H1 (cell line): ENCODE measurements around the gene KLHL30. TPM values are rescaled to one million over a fixed set of nuclear protein-coding genes. Genes with fewer than 3 reads are reported as not detected.

ENCODE experiments used
- CTCF ChIA-PET: fragments of 300-600 bp; sonication (Branson Sonifier 250); formaldehyde crosslinking; loops from one replicate; lab custom pipeline; 2021; ENCODE audit not compliant: partially characterized antibody; lab: Charles Lee
- POLR2A ChIA-PET: fragments of 300-600 bp; sonication (Branson Sonifier 250); formaldehyde crosslinking; loops from one replicate; lab custom pipeline; 2021; ENCODE audit warnings: inconsistent platforms; ENCODE audit not compliant: partially characterized antibody; lab: Charles Lee
- DNase-seq, 2 experiments: peaks; one replicate each; pipeline versions ENCODE4 v3.0.0 to v3.0.0-alpha.2; 2010 to 2022; ENCODE audit warnings: low spot score in 2 of 2, low read depth in 1 of 2, mixed read lengths in 1 of 2
- FAIRE-seq: peaks from 2 replicates; lab custom pipeline; 2011; peaks lifted over from hg19 to GRCh38; lab: Jason Lieb, UNC
- H2AFZ ChIP-seq: 2 replicates; pipeline ENCODE4 v1.8.1; 2012; ENCODE audit warnings: low read length, inconsistent platforms
- H2AK5ac ChIP-seq: 2 replicates; pipeline ENCODE4 v1.6.1; 2013; ENCODE audit warnings: low read depth, low read length
- H2BK120ac ChIP-seq: replicated peaks from 2 replicates; pipeline ENCODE3; 2013; ENCODE audit warnings: low read depth, low read length, inconsistent platforms
- H2BK12ac ChIP-seq: 2 replicates; pipeline ENCODE4 v1.6.1; 2013; ENCODE audit warnings: low read depth, low read length
- H2BK15ac ChIP-seq: 2 replicates; pipeline ENCODE4 v1.6.1; 2013; ENCODE audit warnings: low read length
- H2BK20ac ChIP-seq: 2 replicates; pipeline ENCODE4 v1.6.1; 2013; ENCODE audit warnings: low read length
- H2BK5ac ChIP-seq: 2 replicates; pipeline ENCODE4 v1.6.1; 2013; ENCODE audit warnings: low read depth, low read length
- H3K14ac ChIP-seq: 2 replicates; pipeline ENCODE4 v1.6.1; 2013; ENCODE audit warnings: inconsistent platforms; ENCODE audit not compliant: insufficient read length
- H3K18ac ChIP-seq: 2 replicates; pipeline ENCODE4 v1.6.1; 2013; ENCODE audit warnings: low read length; ENCODE audit errors: extremely low read depth
- H3K23ac ChIP-seq: 2 replicates; pipeline ENCODE4 v1.6.1; 2013; ENCODE audit warnings: inconsistent platforms; ENCODE audit not compliant: insufficient read length
- H3K23me2 ChIP-seq: 2 replicates; pipeline ENCODE4 v1.6.1; 2013; ENCODE audit warnings: low read depth, low read length
- H3K27ac ChIP-seq: 2 replicates; pipeline ENCODE4 v1.6.1; 2011; ENCODE audit warnings: low read depth, low read length, inconsistent platforms
- H3K27me3 ChIP-seq, 4 experiments: replicated peaks in 1 of 4; 1 replicate in 1 of 4; 2 replicates in 3 of 4; pipeline versions ENCODE4 v1.6.1 to v1.8.1; 2011 to 2013; ENCODE audit warnings: low read length in 3 of 4, mild to moderate bottlenecking in 3 of 4, inconsistent platforms in 2 of 4, mixed read lengths in 2 of 4, moderate library complexity in 1 of 4; ENCODE audit not compliant: control insufficient read depth in 3 of 4, insufficient read depth in 3 of 4; ENCODE audit errors: extremely low read depth in 1 of 4
- H3K36me3 ChIP-seq, 4 experiments: 2 replicates each; pipeline versions ENCODE4 v1.6.1 to v1.8.1; 2011 to 2013; ENCODE audit warnings: mild to moderate bottlenecking in 4 of 4, low read length in 3 of 4, moderate library complexity in 2 of 4, control low read depth in 1 of 4, inconsistent platforms in 1 of 4; ENCODE audit not compliant: insufficient read depth in 4 of 4, control insufficient read depth in 2 of 4
- H3K4ac ChIP-seq: replicated peaks from 2 replicates; pipeline ENCODE3; 2013; ENCODE audit warnings: low read length, low read depth, mixed read lengths, inconsistent platforms; ENCODE audit not compliant: insufficient read length
- H3K4me1 ChIP-seq, 4 experiments: replicated peaks in 1 of 4; 1 replicate in 1 of 4; 2 replicates in 3 of 4; pipeline versions ENCODE4 v1.6.1 to v1.8.1; 2011 to 2013; ENCODE audit warnings: low read length in 3 of 4, inconsistent platforms in 2 of 4, mixed read lengths in 1 of 4; ENCODE audit not compliant: insufficient read depth in 4 of 4, control insufficient read depth in 3 of 4
- H3K4me2 ChIP-seq, 2 experiments: 2 replicates each; pipeline versions ENCODE4 v1.6.1 to v1.8.1; 2011 to 2013; ENCODE audit warnings: low read depth in 2 of 2, low read length in 2 of 2, control low read depth in 1 of 2, inconsistent platforms in 1 of 2, mild to moderate bottlenecking in 1 of 2; ENCODE audit not compliant: insufficient read depth in 1 of 2
- H3K4me3 ChIP-seq, 4 experiments: fragments of 200-600, 300-600 bp in 1 of 4; sonication (generic), shearing (Covaris generic), sonication (Bioruptor Twin) in 1 of 4; 2 replicates each; pipeline versions ENCODE4 v1.5.1 to v1.8.1; 2011 to 2016; ENCODE audit warnings: low read length in 4 of 4, low read depth in 3 of 4, control low read depth in 2 of 4, inconsistent platforms in 2 of 4, mild to moderate bottlenecking in 2 of 4, mixed read lengths in 1 of 4, moderate library complexity in 1 of 4; ENCODE audit not compliant: insufficient read depth in 2 of 4; ENCODE audit errors: extremely low read depth in 1 of 4
- H3K56ac ChIP-seq: replicated peaks from 2 replicates; pipeline ENCODE3; 2013; ENCODE audit warnings: low read depth, mild to moderate bottlenecking, mixed read lengths, low read length, inconsistent platforms; ENCODE audit not compliant: insufficient read length
- H3K79me1 ChIP-seq: 2 replicates; pipeline ENCODE4 v1.6.1; 2013; ENCODE audit warnings: low read depth, low read length, control low read depth
- H3K79me2 ChIP-seq, 2 experiments: 2 replicates each; pipeline versions ENCODE4 v1.6.1 to v1.8.1; 2012 to 2013; ENCODE audit warnings: low read length in 2 of 2, mild to moderate bottlenecking in 2 of 2, inconsistent platforms in 1 of 2; ENCODE audit not compliant: insufficient read depth in 2 of 2, control insufficient read depth in 1 of 2
- H3K9ac ChIP-seq, 4 experiments: replicated peaks in 1 of 4; 1 replicate in 1 of 4; 2 replicates in 3 of 4; pipeline versions ENCODE4 v1.6.1 to v1.8.1; 2011 to 2013; ENCODE audit warnings: low read depth in 3 of 4, low read length in 3 of 4, control low read depth in 2 of 4, mild to moderate bottlenecking in 2 of 4, moderate library complexity in 2 of 4, inconsistent platforms in 1 of 4; ENCODE audit errors: extremely low read depth in 1 of 4
- H3K9me3 ChIP-seq, 2 experiments: 2 replicates each; pipeline versions ENCODE4 v1.6.1 to v1.8.1; 2012 to 2013; ENCODE audit warnings: mild to moderate bottlenecking in 2 of 2, moderate library complexity in 2 of 2, control low read depth in 1 of 2, inconsistent platforms in 1 of 2, low read depth in 1 of 2, low read length in 1 of 2, mixed read lengths in 1 of 2; ENCODE audit not compliant: insufficient read depth in 2 of 2
- H4K20me1 ChIP-seq, 2 experiments: replicated peaks in 1 of 2; 2 replicates each; pipeline versions ENCODE3 to v1.8.1; 2011 to 2013; ENCODE audit warnings: inconsistent platforms in 2 of 2, low read length in 2 of 2, mild to moderate bottlenecking in 1 of 2; ENCODE audit not compliant: insufficient read depth in 2 of 2, control insufficient read depth in 1 of 2
- H4K5ac ChIP-seq: 2 replicates; pipeline ENCODE4 v1.6.1; 2013; ENCODE audit warnings: low read length, low read depth, mixed read lengths, inconsistent platforms; ENCODE audit not compliant: insufficient read length
- H4K8ac ChIP-seq: 2 replicates; pipeline ENCODE4 v1.8.0; 2013; ENCODE audit warnings: mild to moderate bottlenecking, moderate library complexity, low read length, inconsistent platforms; ENCODE audit not compliant: insufficient read depth; ENCODE audit errors: extremely low read depth
- H4K91ac ChIP-seq: replicated peaks from 2 replicates; pipeline ENCODE3; 2013; ENCODE audit warnings: low read length, mixed read lengths, inconsistent platforms; ENCODE audit not compliant: insufficient read length
- CREB1 ChIP-seq: IDR thresholded peaks from 2 replicates; pipeline ENCODE4 v1.6.1; 2012; ENCODE audit warnings: inconsistent platforms
- CTBP2 ChIP-seq: IDR thresholded peaks from 2 replicates; pipeline ENCODE4 v1.7.0; 2011; ENCODE audit warnings: borderline replicate concordance, mild to moderate bottlenecking, moderate library complexity, mixed read lengths, low read length; ENCODE audit not compliant: insufficient read depth, insufficient read length
- EZH2 ChIP-seq: fragments of 200-600 bp; sonication (generic); IDR thresholded peaks from 2 replicates; pipeline ENCODE4 v1.7.1; 2012; ENCODE audit warnings: low read depth, mild to moderate bottlenecking, moderate library complexity, low read length, inconsistent platforms; ENCODE audit not compliant: severe bottlenecking
- NRF1 ChIP-seq: IDR thresholded peaks from 2 replicates; pipeline ENCODE4 v1.6.1; 2011; ENCODE audit warnings: mild to moderate bottlenecking, low read depth, low read length, improper control_type of control experiment
- POLR2A ChIP-seq, 2 experiments: IDR thresholded peaks; 1 replicate in 1 of 2; 2 replicates in 1 of 2; pipeline ENCODE4 v1.6.1; 2011; ENCODE audit warnings: low read depth in 2 of 2, low read length in 2 of 2, mild to moderate bottlenecking in 2 of 2; ENCODE audit errors: control extremely low read depth in 1 of 2
- POU5F1 ChIP-seq: IDR thresholded peaks from 2 replicates; pipeline ENCODE4 v1.6.1; 2011; ENCODE audit warnings: low read depth, mild to moderate bottlenecking, low read length, moderate library complexity
- RAD21 ChIP-seq, 2 experiments: IDR thresholded peaks in 1 of 2; conservative IDR thresholded peaks in 1 of 2; 2 replicates each; pipeline ENCODE4 v1.6.1; 2011; ENCODE audit warnings: low read depth in 2 of 2, low read length in 2 of 2, improper control_type of control experiment in 1 of 2, inconsistent platforms in 1 of 2, mild to moderate bottlenecking in 1 of 2, moderate library complexity in 1 of 2
- RXRA ChIP-seq: IDR thresholded peaks from 2 replicates; pipeline ENCODE4 v1.6.1; 2011; ENCODE audit warnings: low read depth, mild to moderate bottlenecking, low read length, moderate library complexity; ENCODE audit not compliant: insufficient read depth
- SUZ12 ChIP-seq: fragments of 200-600 bp; sonication (generic); IDR thresholded peaks from 2 replicates; pipeline ENCODE4 v1.6.1; 2012; ENCODE audit warnings: mild to moderate bottlenecking, inconsistent platforms, low read length, moderate library complexity, mixed read lengths
- TAF1 ChIP-seq: IDR thresholded peaks from 2 replicates; pipeline ENCODE4 v1.6.1; 2011; ENCODE audit warnings: mild to moderate bottlenecking, low read depth, low read length
- TCF12 ChIP-seq: IDR thresholded peaks from 2 replicates; pipeline ENCODE4 v1.6.1; 2011; ENCODE audit warnings: low read depth, mild to moderate bottlenecking, low read length
- WGBS, 2 experiments: shearing (Covaris generic) in 1 of 2; methylation state at CpG; one replicate each; pipeline versions ENCODE4 v1.1.6 to v1.1.7; 2013 to 2015; ENCODE audit warnings: low lambda C conversion rate in 2 of 2, mixed read lengths in 2 of 2, inconsistent platforms in 1 of 2, low coverage in 1 of 2, missing lambda C conversion rate in 1 of 2; ENCODE audit not compliant: insufficient replicate concordance in 2 of 2, insufficient coverage in 1 of 2, insufficient read length in 1 of 2; ENCODE audit errors: extremely low coverage in 1 of 2, missing lambda C conversion rate in 1 of 2; 5-methylcytosine and 5-hydroxymethylcytosine counted together
- polyA plus RNA-seq, 7 experiments: library from polyadenylated mRNA; depleted of rRNA in 3 of 7; stranded (reverse) in 5 of 7; unstranded in 2 of 7; fragments of >200 nt in 5 of 7; fragments of 200-250 nt in 2 of 7; gene quantifications; 1 replicate in 5 of 7; 2 replicates in 1 of 7; 4 replicates in 1 of 7; pipeline versions ENCODE4 v1.2.1 to v1.2.3, GENCODE V29; 2011 to 2013; ENCODE audit warnings: missing spikeins in 2 of 7, mixed read lengths in 2 of 7
- total RNA-seq: library from RNA; stranded (reverse); fragmentation: NEBNext Ultra II Directional; extraction: Animal tissue kit (Norgen Biotek cat#: 25700); gene quantifications from 2 replicates; pipeline ENCODE4 v1.2.1, GENCODE V29; 2021

Gene KLHL30
- total and polyA plus RNA-seq, 2 of the 8 experiments (the other 6 are each of a cell fraction or from before 2014, with no cell fraction given): not detected

- H3K23ac ChIP-seq: no peak overlapping the region
- H3K27me3 ChIP-seq: no peaks in the 10 kb centered on the region
- 0 out of 2 replicates have a peak overlapping the region, but pooled peaks have one; percentile 25 for H2BK15ac ChIP-seq
- peak overlapping the region; percentile 98; the same call in 1 of the 2 replicates for H2BK12ac ChIP-seq
- no peak overlapping the region for H3K27ac ChIP-seq
- no peaks in the 10 kb centered on the region for H3K23me2 ChIP-seq
- H3K9ac ChIP-seq: no peak overlapping the region
- peak overlapping the region; percentile 72 for H4K91ac ChIP-seq
- H3K36me3 ChIP-seq: peaks cover 0 to 12% (median 4%) of the 10 kb centered on the region in 4 experiments; a peak in 3 of 8 replicates
- no peak overlapping the region for H4K5ac ChIP-seq
- peaks cover 2 to 4% of the 10 kb centered on the region in 2 experiments for H4K20me1 ChIP-seq
- H3K79me2 ChIP-seq: no peaks in the 10 kb centered on the region
- ChIA-PET POLR2A (interaction anchor here (1.1 to 1.9 kb wide), 5 partner anchors 9 to 69 kb away, joined by 3 to 6 read pairs (median 4); partner anchors contain the start of gene SCLY), CTCF (interaction anchor here (1.1 to 3.0 kb wide), 5 partner anchors 10 to 164 kb away, joined by 3 to 21 read pairs (median 5); no protein-coding TSS in a partner anchor)
- no peak overlapping the region for H3K4me3 ChIP-seq
- H3K18ac ChIP-seq: peak overlapping the region; percentile 48; the same call in 1 of the 2 replicates
- no peak overlapping the region for H3K56ac ChIP-seq
- peak overlapping the region; percentile 80 for H3K4ac ChIP-seq
- no peak overlapping the region for H3K4me2 ChIP-seq
- no peak overlapping the region for H4K8ac ChIP-seq
- 0 out of 2 replicates have a peak overlapping the region, but pooled peaks have one; percentile 5 for H2AK5ac ChIP-seq
- no peak overlapping the region for H2BK120ac ChIP-seq
- H3K14ac ChIP-seq: no peak overlapping the region
- no peaks in the 10 kb centered on the region for H3K9me3 ChIP-seq
- no peak overlapping the region for H2AFZ ChIP-seq
- H2BK5ac ChIP-seq: peak overlapping the region; percentile 44; the same call in 1 of the 2 replicates
- DNase-seq (peak in 1 of 2 experiments; percentile 49), FAIRE-seq (no peak)
- 87% methylated on average over 17 of the region's 19 CpGs; no CpG with 5 or more reads in 1 of the 2 experiments for WGBS, 2 experiments
- peak overlapping the region; percentile 61; the same call in 1 of the 2 replicates for H2BK20ac ChIP-seq
- peaks cover 0 to 21% (median 13%) of the 10 kb centered on the region in 4 experiments; a peak in 6 of 7 replicates for H3K4me1 ChIP-seq
- H3K79me1 ChIP-seq: 0 out of 2 replicates have a peak, but pooled peaks cover 2% of the 10 kb centered on the region
- TF ChIP-seq RXRA (no peak), RAD21 (IDR thresholded peaks at IDR 0.05 in 1 of 2, conservative IDR thresholded peaks at IDR 0.05 in 1 of 2; ENCODE audit: low read depth in 2 of 2, low read length in 2 of 2) (no peak), TCF12 (no peak), CTBP2 (no peak), EZH2 (no peak), TAF1 (no peak), POU5F1 (no peak), POLR2A (IDR thresholded peaks at IDR 0.05; ENCODE audit: control extremely low read depth in 1 of 2, low read depth in 2 of 2, low read length in 2 of 2) (no peak; a peak in 1 of 3 replicates), NRF1 (no peak), SUZ12 (no peak), CREB1 (no peak)
Measured at GRCh38 chr2:238097201-238097987, 41.1 kb upstream of the KLHL30 start.
